Measurements from ENCODE around the gene POLG2.
"Not testable (repeated sequence)": the region's sequence is repeated elsewhere in the genome, so short reads cannot be mapped to it uniquely, and the experiment has no call there.

The POLG2 gene

GRCh38 chr17:64437944-64438525 lies 58.8 kb downstream of the POLG2 start:
- DNase-seq: no peak

DNA sequence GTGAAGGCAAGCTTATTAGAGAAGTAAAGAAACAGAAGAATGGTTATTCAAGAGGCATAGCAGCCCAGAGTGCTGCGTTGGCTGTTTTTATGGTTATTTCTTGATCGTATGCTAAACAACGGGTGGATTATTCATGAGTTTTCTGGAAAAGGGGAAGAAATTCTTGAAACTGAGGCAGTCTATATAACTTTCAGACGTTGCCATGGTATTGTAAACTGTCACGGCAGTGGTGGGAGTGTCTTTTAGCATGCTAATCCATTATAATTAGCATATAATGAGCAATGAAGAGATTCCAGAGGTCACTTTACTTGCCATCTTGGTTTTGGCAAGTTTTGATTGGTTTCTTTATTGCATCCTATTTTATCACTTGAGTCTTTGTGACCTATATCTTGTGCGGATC lies 65.3 kb downstream of the POLG2 start:
- DNase-seq: no peak

GRCh38 chr17:64430036-64430435 lies 66.8 kb downstream of the POLG2 start:
- DNase-seq: not testable (repeated sequence)

- no peak for DNase-seq
These were observed 68.4 kb downstream of the POLG2 start for GRCh38 chr17:64428406-64428805.

Measured in activated CD4-positive, alpha-beta T cell treated with anti-CD3 and anti-CD28 coated beads for 4 hours (primary cell).